ENCODE data around the gene NETO1.

DNA sequence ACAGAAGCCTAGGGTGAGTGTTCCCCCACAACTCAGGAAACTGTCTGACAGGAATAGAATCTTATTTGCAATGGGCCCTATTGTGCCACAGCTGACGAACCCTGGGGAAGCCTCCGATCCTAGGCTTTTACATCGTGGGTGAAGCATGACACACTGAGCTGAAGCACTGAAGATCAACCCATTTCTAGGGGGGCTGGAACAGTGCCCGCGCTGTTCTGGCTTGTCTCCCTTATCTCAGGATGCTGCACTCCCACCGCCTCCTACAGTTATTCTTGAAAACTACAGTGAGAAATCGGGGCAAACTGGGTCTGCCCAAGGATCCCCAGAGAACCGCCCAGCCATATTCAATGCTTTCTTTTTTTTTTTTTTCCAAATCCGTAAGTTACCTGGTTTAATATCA lies 41.1 kb downstream of the NETO1 start:
- TF ChIP-seq, protein P1, sequence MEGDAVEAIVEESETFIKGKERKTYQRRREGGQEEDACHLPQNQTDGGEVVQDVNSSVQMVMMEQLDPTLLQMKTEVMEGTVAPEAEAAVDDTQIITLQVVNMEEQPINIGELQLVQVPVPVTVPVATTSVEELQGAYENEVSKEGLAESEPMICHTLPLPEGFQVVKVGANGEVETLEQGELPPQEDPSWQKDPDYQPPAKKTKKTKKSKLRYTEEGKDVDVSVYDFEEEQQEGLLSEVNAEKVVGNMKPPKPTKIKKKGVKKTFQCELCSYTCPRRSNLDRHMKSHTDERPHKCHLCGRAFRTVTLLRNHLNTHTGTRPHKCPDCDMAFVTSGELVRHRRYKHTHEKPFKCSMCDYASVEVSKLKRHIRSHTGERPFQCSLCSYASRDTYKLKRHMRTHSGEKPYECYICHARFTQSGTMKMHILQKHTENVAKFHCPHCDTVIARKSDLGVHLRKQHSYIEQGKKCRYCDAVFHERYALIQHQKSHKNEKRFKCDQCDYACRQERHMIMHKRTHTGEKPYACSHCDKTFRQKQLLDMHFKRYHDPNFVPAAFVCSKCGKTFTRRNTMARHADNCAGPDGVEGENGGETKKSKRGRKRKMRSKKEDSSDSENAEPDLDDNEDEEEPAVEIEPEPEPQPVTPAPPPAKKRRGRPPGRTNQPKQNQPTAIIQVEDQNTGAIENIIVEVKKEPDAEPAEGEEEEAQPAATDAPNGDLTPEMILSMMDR (conservative IDR thresholded peaks at IDR 0.05) = no peak
- TF ChIP-seq ZFX (IDR thresholded peaks at IDR 0.05) = no peak
